ENCODE measurements around the gene TCAF1. TPM values are rescaled to one million over a fixed set of nuclear protein-coding genes. Genes with fewer than 3 reads are reported as not detected.
A peak's percentile ranks its signal among the peaks of the same experiment; 100 is the strongest.
"Not testable (repeated sequence)": the region's sequence is repeated elsewhere in the genome, so short reads cannot be mapped to it uniquely, and the experiment has no call there.

The TCAF1 gene
- polyA plus RNA-seq, 4 donors, result 8.1 to 60.5 (median 12.9) TPM

GRCh38 chr7:143871534-143871933 is 30.4 kb downstream of the TCAF1 start:
- H3K9me3 ChIP-seq (ENCODE audit: control insufficient read depth in 2 of 2, insufficient read depth in 1 of 2, low read depth in 1 of 2, low read length in 1 of 2); H3K4me3 ChIP-seq (ENCODE audit: low read depth in 1 of 3, low read length in 3 of 3); H3K4me1 ChIP-seq (ENCODE audit: control insufficient read depth in 3 of 3, insufficient read depth in 2 of 3, low read depth in 1 of 3, low read length in 2 of 3); H3K27ac ChIP-seq (ENCODE audit: low read depth in 1 of 3, low read length in 2 of 3); FAIRE-seq; H3K27me3 ChIP-seq (ENCODE audit: control insufficient read depth in 3 of 3, insufficient read depth in 3 of 3, low read length in 3 of 3); DNase-seq: not testable (repeated sequence)
- H3K36me3 ChIP-seq (ENCODE audit: control insufficient read depth in 3 of 3, insufficient read depth in 2 of 3, low read depth in 1 of 3, low read length in 3 of 3), result peaks cover 2 to 13% (median 3%) of the 10 kb centered on the region in 3 donors

GRCh38 chr7:143857994-143858393 is 44.0 kb downstream of the TCAF1 start:
- H3K36me3 ChIP-seq (ENCODE audit: control insufficient read depth in 3 of 3, insufficient read depth in 2 of 3, low read depth in 1 of 3, low read length in 3 of 3); H3K27ac ChIP-seq (ENCODE audit: low read depth in 1 of 3, low read length in 2 of 3); DNase-seq; H3K27me3 ChIP-seq (ENCODE audit: control insufficient read depth in 3 of 3, insufficient read depth in 3 of 3, low read length in 3 of 3); H3K4me1 ChIP-seq (ENCODE audit: control insufficient read depth in 3 of 3, insufficient read depth in 2 of 3, low read depth in 1 of 3, low read length in 2 of 3); H3K4me3 ChIP-seq (ENCODE audit: low read depth in 1 of 3, low read length in 3 of 3); H3K9me3 ChIP-seq (ENCODE audit: control insufficient read depth in 2 of 2, insufficient read depth in 1 of 2, low read depth in 1 of 2, low read length in 1 of 2); FAIRE-seq: not testable (repeated sequence)
- no CpG with 5 or more reads among the region's 2 CpGs for WGBS, 3 donors

- not testable (repeated sequence) for DNase-seq; H3K4me3 ChIP-seq (ENCODE audit: low read depth in 1 of 3, low read length in 3 of 3); H3K27me3 ChIP-seq (ENCODE audit: control insufficient read depth in 3 of 3, insufficient read depth in 3 of 3, low read length in 3 of 3); H3K9me3 ChIP-seq (ENCODE audit: control insufficient read depth in 2 of 2, insufficient read depth in 1 of 2, low read depth in 1 of 2, low read length in 1 of 2); H3K27ac ChIP-seq (ENCODE audit: low read depth in 1 of 3, low read length in 2 of 3); H3K36me3 ChIP-seq (ENCODE audit: control insufficient read depth in 3 of 3, insufficient read depth in 2 of 3, low read depth in 1 of 3, low read length in 3 of 3); H3K4me1 ChIP-seq (ENCODE audit: control insufficient read depth in 3 of 3, insufficient read depth in 2 of 3, low read depth in 1 of 3, low read length in 2 of 3)
- no CpG with 5 or more reads among the region's 1 CpG for WGBS, 3 donors
- peak; percentile 47 for FAIRE-seq
These were observed 46.5 kb downstream of the TCAF1 start for GRCh38 chr7:143855443-143855842.

GRCh38 chr7:143850682-143851081 is 51.3 kb downstream of the TCAF1 start:
- Histone ChIP-seq H3K4me1 (ENCODE audit: control insufficient read depth in 3 of 3, insufficient read depth in 2 of 3, low read depth in 1 of 3, low read length in 2 of 3) (no peaks in the 10 kb centered on the region), H3K36me3 (ENCODE audit: control insufficient read depth in 3 of 3, insufficient read depth in 2 of 3, low read depth in 1 of 3, low read length in 3 of 3) (no peaks in the 10 kb centered on the region), H3K27me3 (ENCODE audit: control insufficient read depth in 3 of 3, insufficient read depth in 3 of 3, low read length in 3 of 3) (no peaks in the 10 kb centered on the region), H3K9me3 (ENCODE audit: control insufficient read depth in 2 of 2, insufficient read depth in 1 of 2, low read depth in 1 of 2, low read length in 1 of 2) (no peaks in the 10 kb centered on the region), H3K27ac (ENCODE audit: low read depth in 1 of 3, low read length in 2 of 3) (no peak overlapping the region), H3K4me3 (ENCODE audit: low read depth in 1 of 3, low read length in 3 of 3) (no peak overlapping the region)
- DNase-seq (no peak), FAIRE-seq (no peak)
- 92 to 96% (median 95%) methylated on average over 2 of the region's 2 CpGs for WGBS, 3 donors

GRCh38 chr7:143849785-143850479 is 52.0 kb downstream of the TCAF1 start:
- FAIRE-seq (no peak), DNase-seq (no peak)
- H3K9me3 ChIP-seq (ENCODE audit: control insufficient read depth in 2 of 2, insufficient read depth in 1 of 2, low read depth in 1 of 2, low read length in 1 of 2), result no peaks in the 10 kb centered on the region
- no peaks in the 10 kb centered on the region for H3K27me3 ChIP-seq (ENCODE audit: control insufficient read depth in 3 of 3, insufficient read depth in 3 of 3, low read length in 3 of 3)
- no peak overlapping the region for H3K4me3 ChIP-seq (ENCODE audit: low read depth in 1 of 3, low read length in 3 of 3)
- H3K27ac ChIP-seq (ENCODE audit: low read depth in 1 of 3, low read length in 2 of 3), result no peak overlapping the region
- H3K4me1 ChIP-seq (ENCODE audit: control insufficient read depth in 3 of 3, insufficient read depth in 2 of 3, low read depth in 1 of 3, low read length in 2 of 3), result no peaks in the 10 kb centered on the region
- WGBS, 3 donors, result 83 to 89% (median 84%) methylated on average over 3 of the region's 3 CpGs
- H3K36me3 ChIP-seq (ENCODE audit: control insufficient read depth in 3 of 3, insufficient read depth in 2 of 3, low read depth in 1 of 3, low read length in 3 of 3), result no peaks in the 10 kb centered on the region

GRCh38 chr7:143848192-143848591 is 53.8 kb downstream of the TCAF1 start:
- no peaks in the 10 kb centered on the region for H3K4me1 ChIP-seq (ENCODE audit: control insufficient read depth in 3 of 3, insufficient read depth in 2 of 3, low read depth in 1 of 3, low read length in 2 of 3)
- H3K36me3 ChIP-seq (ENCODE audit: control insufficient read depth in 3 of 3, insufficient read depth in 2 of 3, low read depth in 1 of 3, low read length in 3 of 3), result no peaks in the 10 kb centered on the region
- no peaks in the 10 kb centered on the region for H3K27me3 ChIP-seq (ENCODE audit: control insufficient read depth in 3 of 3, insufficient read depth in 3 of 3, low read length in 3 of 3)
- DNase-seq, result no peak
- FAIRE-seq, result no peak
- no peak overlapping the region for H3K4me3 ChIP-seq (ENCODE audit: low read depth in 1 of 3, low read length in 3 of 3)
- no peak overlapping the region for H3K27ac ChIP-seq (ENCODE audit: low read depth in 1 of 3, low read length in 2 of 3)
- no peaks in the 10 kb centered on the region for H3K9me3 ChIP-seq (ENCODE audit: control insufficient read depth in 2 of 2, insufficient read depth in 1 of 2, low read depth in 1 of 2, low read length in 1 of 2)

- no peak overlapping the region for H3K4me3 ChIP-seq (ENCODE audit: low read depth in 1 of 3, low read length in 3 of 3)
- no peaks in the 10 kb centered on the region for H3K4me1 ChIP-seq (ENCODE audit: control insufficient read depth in 3 of 3, insufficient read depth in 2 of 3, low read depth in 1 of 3, low read length in 2 of 3)
- no peaks in the 10 kb centered on the region for H3K36me3 ChIP-seq (ENCODE audit: control insufficient read depth in 3 of 3, insufficient read depth in 2 of 3, low read depth in 1 of 3, low read length in 3 of 3)
- H3K27ac ChIP-seq (ENCODE audit: low read depth in 1 of 3, low read length in 2 of 3), result no peak overlapping the region
- H3K27me3 ChIP-seq (ENCODE audit: control insufficient read depth in 3 of 3, insufficient read depth in 3 of 3, low read length in 3 of 3), result no peaks in the 10 kb centered on the region
- FAIRE-seq, result peak; percentile 36
- WGBS, 3 donors, result 97 to 99% (median 99%) methylated on average over 2 of the region's 2 CpGs
- H3K9me3 ChIP-seq (ENCODE audit: control insufficient read depth in 2 of 2, insufficient read depth in 1 of 2, low read depth in 1 of 2, low read length in 1 of 2), result no peaks in the 10 kb centered on the region
- DNase-seq, result no peak
These were observed 55.3 kb downstream of the TCAF1 start for GRCh38 chr7:143846692-143847091.

GRCh38 chr7:143841696-143842095 is 60.3 kb downstream of the TCAF1 start:
- peak; percentile 9 to 42 for DNase-seq
- not testable (repeated sequence) for H3K9me3 ChIP-seq (ENCODE audit: control insufficient read depth in 2 of 2, insufficient read depth in 1 of 2, low read depth in 1 of 2, low read length in 1 of 2); H3K36me3 ChIP-seq (ENCODE audit: control insufficient read depth in 3 of 3, insufficient read depth in 2 of 3, low read depth in 1 of 3, low read length in 3 of 3); H3K4me1 ChIP-seq (ENCODE audit: control insufficient read depth in 3 of 3, insufficient read depth in 2 of 3, low read depth in 1 of 3, low read length in 2 of 3); H3K27me3 ChIP-seq (ENCODE audit: control insufficient read depth in 3 of 3, insufficient read depth in 3 of 3, low read length in 3 of 3); FAIRE-seq; H3K4me3 ChIP-seq (ENCODE audit: low read depth in 1 of 3, low read length in 3 of 3); H3K27ac ChIP-seq (ENCODE audit: low read depth in 1 of 3, low read length in 2 of 3)
- 11 to 64% (median 44%) methylated on average over 1 to 3 of the region's 5 CpGs for WGBS, 3 donors

GRCh38 chr7:143840062-143840461 is 61.9 kb downstream of the TCAF1 start:
- DNase-seq; H3K27ac ChIP-seq (ENCODE audit: low read depth in 1 of 3, low read length in 2 of 3); H3K9me3 ChIP-seq (ENCODE audit: control insufficient read depth in 2 of 2, insufficient read depth in 1 of 2, low read depth in 1 of 2, low read length in 1 of 2); H3K27me3 ChIP-seq (ENCODE audit: control insufficient read depth in 3 of 3, insufficient read depth in 3 of 3, low read length in 3 of 3); H3K36me3 ChIP-seq (ENCODE audit: control insufficient read depth in 3 of 3, insufficient read depth in 2 of 3, low read depth in 1 of 3, low read length in 3 of 3); FAIRE-seq; H3K4me3 ChIP-seq (ENCODE audit: low read depth in 1 of 3, low read length in 3 of 3); H3K4me1 ChIP-seq (ENCODE audit: control insufficient read depth in 3 of 3, insufficient read depth in 2 of 3, low read depth in 1 of 3, low read length in 2 of 3): not testable (repeated sequence)
- no CpG with 5 or more reads among the region's 1 CpG for WGBS, 3 donors
